IPS-18a (cell line): ENCODE results near the gene MICAL2.

Experiments
- H3K27ac ChIP-seq: one replicate; pipeline ENCODE4 v1.5.1; 2013; ENCODE audit warnings: low read length
- H3K27me3 ChIP-seq: one replicate; pipeline ENCODE4 v1.6.1; 2013; ENCODE audit warnings: mild to moderate bottlenecking, low read length; ENCODE audit not compliant: control insufficient read depth, insufficient read depth
- H3K36me3 ChIP-seq: one replicate; pipeline ENCODE4 v1.6.1; 2013; ENCODE audit warnings: low read depth, low read length; ENCODE audit not compliant: control insufficient read depth
- H3K4me1 ChIP-seq: one replicate; pipeline ENCODE4 v1.6.1; 2013; ENCODE audit warnings: low read depth, low read length; ENCODE audit not compliant: control insufficient read depth
- H3K4me3 ChIP-seq: one replicate; pipeline ENCODE4 v1.5.1; 2013; ENCODE audit warnings: low read length
- H3K9ac ChIP-seq: one replicate; pipeline ENCODE4 v1.6.1; 2013; ENCODE audit warnings: mild to moderate bottlenecking, low read length, moderate library complexity
- H3K9me3 ChIP-seq: one replicate; pipeline ENCODE4 v1.6.1; 2013; ENCODE audit warnings: low read depth, low read length; ENCODE audit not compliant: control insufficient read depth

Gene MICAL2

DNA sequence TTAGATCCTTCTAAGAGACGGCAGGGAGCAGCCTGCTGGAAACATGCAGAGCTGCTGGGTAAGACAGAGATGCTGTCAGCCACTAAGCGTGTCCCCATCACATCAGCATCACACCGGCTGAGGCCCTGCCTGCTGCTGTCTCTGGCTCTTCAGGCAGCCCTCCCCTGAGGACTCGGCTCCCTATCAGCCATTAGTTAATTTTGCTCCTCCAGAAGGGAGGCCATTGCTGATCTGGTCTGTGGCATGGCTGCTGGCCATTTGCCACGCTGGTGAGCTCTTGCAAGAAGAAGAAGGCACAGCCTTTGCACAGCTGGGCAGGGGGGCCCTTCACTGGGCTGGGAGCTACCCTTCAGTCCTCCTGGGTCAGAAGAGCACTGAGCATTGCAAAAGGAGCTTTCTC lies 135.8 kb downstream of the MICAL2 start:
- Histone ChIP-seq H3K9me3 (no peaks in the 10 kb centered on the region), H3K27me3 (no peaks in the 10 kb centered on the region), H3K36me3 (no peaks in the 10 kb centered on the region), H3K9ac (no peak overlapping the region), H3K4me1 (peaks cover 22% of the 10 kb centered on the region), H3K27ac (no peak overlapping the region), H3K4me3 (no peak overlapping the region)

DNA sequence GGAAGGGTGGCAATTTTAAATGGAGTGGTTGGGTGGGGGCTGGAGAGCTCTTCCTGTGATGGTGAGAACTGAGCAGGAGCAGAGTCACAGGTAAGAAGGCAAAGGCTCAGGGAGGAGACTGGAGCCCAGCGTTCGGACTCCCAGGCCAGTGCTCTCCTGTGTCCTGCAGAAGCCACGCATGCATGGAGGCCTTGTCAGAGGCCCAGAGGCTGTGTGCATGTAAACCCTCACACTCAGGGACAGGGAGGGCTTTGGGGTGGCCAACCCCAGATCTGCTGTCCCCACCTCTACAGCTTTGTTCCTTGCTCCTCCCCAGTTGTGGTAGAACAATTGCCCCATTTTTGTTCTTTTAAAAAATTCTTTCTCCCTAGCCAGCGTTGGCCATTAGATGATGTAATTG lies 136.6 kb downstream of the MICAL2 start:
- H3K36me3 ChIP-seq, result no peaks in the 10 kb centered on the region
- no peak overlapping the region for H3K9ac ChIP-seq
- H3K4me3 ChIP-seq, result no peak overlapping the region
- H3K27ac ChIP-seq, result no peak overlapping the region
- H3K27me3 ChIP-seq, result no peaks in the 10 kb centered on the region
- H3K4me1 ChIP-seq, result peaks cover 27% of the 10 kb centered on the region
- no peaks in the 10 kb centered on the region for H3K9me3 ChIP-seq

GRCh38 chr11:12247543-12248254 lies 137.3 kb downstream of the MICAL2 start:
- Histone ChIP-seq H3K27ac (no peak overlapping the region), H3K9ac (no peak overlapping the region), H3K4me3 (no peak overlapping the region), H3K27me3 (no peaks in the 10 kb centered on the region), H3K36me3 (no peaks in the 10 kb centered on the region), H3K9me3 (no peaks in the 10 kb centered on the region), H3K4me1 (peaks cover 25% of the 10 kb centered on the region)

DNA sequence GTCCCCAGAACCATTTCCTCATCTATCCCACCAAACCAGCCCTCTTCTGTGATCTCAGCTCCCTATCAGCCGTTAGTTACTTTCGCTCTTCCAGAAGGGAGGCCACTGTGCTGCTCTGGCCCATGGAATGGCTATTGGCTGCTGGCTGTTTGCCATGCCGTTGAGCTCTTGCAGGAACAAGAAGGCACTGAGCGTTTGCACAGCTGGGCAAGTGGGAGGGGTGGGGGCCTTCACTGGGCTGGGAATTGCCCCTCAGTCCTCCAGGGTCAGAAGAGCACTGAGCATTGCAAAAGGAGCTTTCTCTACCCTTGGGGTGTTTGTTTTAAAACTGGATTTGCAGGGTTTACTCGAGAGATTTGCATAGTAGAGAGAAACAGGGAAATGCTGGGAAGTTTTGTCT lies 137.9 kb downstream of the MICAL2 start:
- no peak overlapping the region for H3K9ac ChIP-seq

GRCh38 chr11:12249590-12250260 lies 139.3 kb downstream of the MICAL2 start:
- no peaks in the 10 kb centered on the region for H3K36me3 ChIP-seq
- no peak overlapping the region for H3K4me3 ChIP-seq
- no peaks in the 10 kb centered on the region for H3K27me3 ChIP-seq
- peaks cover 19% of the 10 kb centered on the region for H3K4me1 ChIP-seq
- H3K9me3 ChIP-seq, result no peaks in the 10 kb centered on the region
- no peak overlapping the region for H3K27ac ChIP-seq
- H3K9ac ChIP-seq, result no peak overlapping the region

More for the DNA sequence above, 137.9 kb downstream of the MICAL2 start:
- Histone ChIP-seq H3K27me3 (no peaks in the 10 kb centered on the region), H3K27ac (no peak overlapping the region), H3K9me3 (no peaks in the 10 kb centered on the region), H3K36me3 (no peaks in the 10 kb centered on the region), H3K4me3 (no peak overlapping the region), H3K4me1 (peaks cover 21% of the 10 kb centered on the region)

DNA sequence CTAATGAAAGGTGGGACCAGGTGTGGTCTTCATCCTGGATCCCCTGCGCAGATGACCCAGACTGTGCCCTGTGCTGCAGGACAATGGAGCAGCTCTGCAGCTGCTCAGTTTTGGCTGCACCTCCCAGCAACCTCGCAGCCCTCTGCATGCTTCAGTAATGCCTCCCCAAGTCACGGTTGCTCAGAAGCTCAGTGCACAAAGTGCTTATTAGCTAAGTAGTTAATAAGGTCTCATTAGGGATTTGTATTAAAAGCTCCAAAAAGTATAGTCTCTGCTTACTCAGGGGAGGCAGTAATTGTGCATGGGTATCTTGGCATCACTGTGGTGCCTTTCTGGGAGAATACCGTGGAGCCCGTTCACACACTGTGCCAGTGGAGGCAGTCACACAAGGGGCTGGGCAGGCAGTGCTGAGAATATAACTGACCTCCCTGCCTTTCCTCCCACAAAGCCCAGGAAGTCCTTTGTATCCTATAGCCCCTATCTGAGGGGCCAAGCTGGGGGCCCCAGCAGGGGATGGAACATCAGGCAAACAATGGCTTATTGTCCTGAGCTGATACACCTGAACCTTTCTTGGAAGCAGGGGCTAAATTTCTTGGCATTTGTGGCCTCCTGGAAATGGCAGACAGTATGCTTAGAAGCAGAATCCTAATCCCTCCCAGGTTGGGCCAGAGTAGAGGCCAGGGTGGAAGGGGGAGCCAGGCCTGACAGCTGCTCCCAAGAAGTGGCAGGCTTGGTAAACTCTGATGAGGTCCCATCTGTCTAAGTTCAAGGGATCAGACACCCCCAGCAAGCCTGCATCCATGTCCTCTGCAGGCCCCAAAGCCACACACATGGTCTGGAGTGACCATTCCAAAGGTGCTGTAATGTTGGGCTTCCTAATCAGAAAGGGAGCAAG lies 141.5 kb downstream of the MICAL2 start:
- Histone ChIP-seq H3K36me3 (no peaks in the 10 kb centered on the region), H3K4me1 (peaks cover 19% of the 10 kb centered on the region), H3K27ac (no peak overlapping the region), H3K27me3 (no peaks in the 10 kb centered on the region), H3K9me3 (no peaks in the 10 kb centered on the region), H3K9ac (no peak overlapping the region), H3K4me3 (no peak overlapping the region)

- peaks cover 11% of the 10 kb centered on the region for H3K4me1 ChIP-seq
- H3K27ac ChIP-seq, result no peak overlapping the region
- H3K9ac ChIP-seq, result no peak overlapping the region
- no peaks in the 10 kb centered on the region for H3K27me3 ChIP-seq
- no peaks in the 10 kb centered on the region for H3K36me3 ChIP-seq
- no peak overlapping the region for H3K4me3 ChIP-seq
- H3K9me3 ChIP-seq, result no peaks in the 10 kb centered on the region
These were observed 143.5 kb downstream of the MICAL2 start for GRCh38 chr11:12253843-12254281.

GRCh38 chr11:12258451-12258850 lies 148.1 kb downstream of the MICAL2 start:
- H3K27me3 ChIP-seq, result no peaks in the 10 kb centered on the region
- no peak overlapping the region for H3K9ac ChIP-seq
- no peak overlapping the region for H3K27ac ChIP-seq
- no peaks in the 10 kb centered on the region for H3K4me1 ChIP-seq
- no peaks in the 10 kb centered on the region for H3K9me3 ChIP-seq
- no peak overlapping the region for H3K4me3 ChIP-seq
- H3K36me3 ChIP-seq, result no peaks in the 10 kb centered on the region

- Histone ChIP-seq H3K27me3 (no peaks in the 10 kb centered on the region), H3K4me3 (no peak overlapping the region), H3K4me1 (no peaks in the 10 kb centered on the region), H3K36me3 (no peaks in the 10 kb centered on the region), H3K9me3 (no peaks in the 10 kb centered on the region), H3K9ac (no peak overlapping the region), H3K27ac (no peak overlapping the region)
These were observed 149.6 kb downstream of the MICAL2 start for GRCh38 chr11:12259956-12260355.

DNA sequence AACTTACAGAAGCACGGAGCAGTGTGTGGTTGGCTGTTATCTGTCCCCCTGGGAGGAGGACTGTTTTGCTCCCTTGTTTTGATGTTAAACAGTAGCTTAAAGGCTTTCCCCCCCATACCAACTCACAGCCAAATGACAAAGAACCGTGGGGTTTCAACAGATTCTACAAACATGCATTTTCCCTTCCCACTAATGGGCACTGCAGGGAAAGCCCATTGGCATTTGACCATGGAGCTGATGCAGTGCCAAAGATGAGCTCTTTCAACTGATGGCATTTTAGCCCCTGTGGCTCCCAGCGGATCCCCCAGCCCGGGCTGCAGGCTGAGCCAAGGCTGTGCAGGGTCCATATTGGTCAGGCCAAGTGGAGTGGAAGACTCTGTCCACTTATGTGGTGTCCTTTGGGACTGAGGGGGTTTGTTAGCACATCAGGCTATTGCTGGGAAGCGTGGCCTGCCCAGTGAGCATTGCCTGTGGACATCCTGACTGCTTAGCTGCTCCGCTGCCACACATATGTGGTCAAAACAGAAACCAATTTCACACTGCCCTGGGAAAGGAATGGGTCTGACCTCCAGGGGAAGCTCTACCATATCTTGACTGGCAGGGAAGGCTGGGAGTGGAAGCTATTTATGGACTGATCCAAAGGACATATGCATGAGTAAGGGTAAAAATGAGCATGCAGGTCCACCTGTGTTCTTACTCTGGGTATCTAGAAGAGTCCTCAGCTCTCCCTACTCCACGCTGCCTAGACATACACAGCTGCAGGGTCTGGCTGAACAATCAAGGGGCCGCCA lies 150.5 kb downstream of the MICAL2 start:
- Histone ChIP-seq H3K36me3 (no peaks in the 10 kb centered on the region), H3K9ac (no peak overlapping the region), H3K9me3 (no peaks in the 10 kb centered on the region), H3K4me3 (no peak overlapping the region), H3K27me3 (no peaks in the 10 kb centered on the region), H3K27ac (no peak overlapping the region), H3K4me1 (no peaks in the 10 kb centered on the region)

GRCh38 chr11:12261551-12261950 lies 151.2 kb downstream of the MICAL2 start:
- H3K4me1 ChIP-seq, result no peaks in the 10 kb centered on the region
- H3K27ac ChIP-seq, result no peak overlapping the region
- H3K9ac ChIP-seq, result no peak overlapping the region
- H3K4me3 ChIP-seq, result no peak overlapping the region
- H3K36me3 ChIP-seq, result no peaks in the 10 kb centered on the region
- no peaks in the 10 kb centered on the region for H3K9me3 ChIP-seq
- H3K27me3 ChIP-seq, result no peaks in the 10 kb centered on the region
